CD8-positive, alpha-beta memory T cell (primary cell): ENCODE measurements around the gene AXDND1. TPM values are rescaled to one million over a fixed set of nuclear protein-coding genes. Genes with fewer than 3 reads are reported as not detected.

Source experiments
- CTCF ChIA-PET: fragments of 350-600 bp; sonication (Branson Sonifier 250); formaldehyde crosslinking; loops from one replicate; lab custom pipeline; 2021; ENCODE audit warnings: antibody characterized with exemption; lab: Charles Lee
- POLR2A ChIA-PET: fragments of 350-600 bp; sonication (Branson Sonifier 250); formaldehyde crosslinking; loops from one replicate; lab custom pipeline; 2021; ENCODE audit warnings: antibody characterized with exemption; lab: Charles Lee
- DNase-seq, 5 donors: peaks; one replicate each; pipeline versions ENCODE4 v3.0.0 to v3.0.0-alpha.2; 2020 to 2022; ENCODE audit warnings: mixed read lengths in 1 of 5
- H3K27ac ChIP-seq: one replicate; pipeline ENCODE4 v1.7.0; 2013; ENCODE audit warnings: low read depth, mild to moderate bottlenecking, low read length, moderate library complexity
- H3K27me3 ChIP-seq: 2 replicates; pipeline ENCODE4 v1.7.0; 2013; ENCODE audit warnings: low read length, mild to moderate bottlenecking; ENCODE audit not compliant: insufficient read depth, poor library complexity, severe bottlenecking
- H3K36me3 ChIP-seq: 2 replicates; pipeline ENCODE4 v1.7.0; 2013; ENCODE audit warnings: mild to moderate bottlenecking, low read length, moderate library complexity; ENCODE audit not compliant: insufficient read depth
- H3K4me1 ChIP-seq: 2 replicates; pipeline ENCODE4 v1.7.0; 2013; ENCODE audit warnings: mild to moderate bottlenecking, low read length, moderate library complexity; ENCODE audit not compliant: insufficient read depth
- H3K4me3 ChIP-seq: 2 replicates; pipeline ENCODE4 v1.7.0; 2013; ENCODE audit warnings: mild to moderate bottlenecking, low read length
- H3K9me3 ChIP-seq: 2 replicates; pipeline ENCODE4 v1.7.0; 2013; ENCODE audit warnings: mild to moderate bottlenecking, low read length
- H3K27ac Mint-ChIP-seq, 8 donors: one replicate each; pipeline ENCODE4 v1.8.0; 2020 to 2021; ENCODE audit warnings: mixed read lengths in 8 of 8, mild to moderate bottlenecking in 6 of 8, inconsistent platforms in 3 of 8, moderate library complexity in 3 of 8
- H3K27me3 Mint-ChIP-seq, 2 donors: one replicate each; pipeline ENCODE4 v1.8.0; 2020 to 2021; ENCODE audit warnings: mixed read lengths in 2 of 2, mild to moderate bottlenecking in 1 of 2, moderate library complexity in 1 of 2
- H3K36me3 Mint-ChIP-seq, 3 donors: one replicate each; pipeline ENCODE4 v1.8.0; 2020 to 2021; ENCODE audit warnings: mixed read lengths in 3 of 3, inconsistent platforms in 1 of 3, mild to moderate bottlenecking in 1 of 3
- H3K4me1 Mint-ChIP-seq, 3 donors: one replicate each; pipeline ENCODE4 v1.8.0; 2020 to 2021; ENCODE audit warnings: mixed read lengths in 3 of 3, inconsistent platforms in 1 of 3, mild to moderate bottlenecking in 1 of 3
- H3K4me3 Mint-ChIP-seq, 7 donors: one replicate each; pipeline ENCODE4 v1.8.0; 2020 to 2021; ENCODE audit warnings: mixed read lengths in 7 of 7, mild to moderate bottlenecking in 6 of 7, moderate library complexity in 4 of 7, inconsistent platforms in 2 of 7
- H3K9me3 Mint-ChIP-seq, 5 donors: one replicate each; pipeline ENCODE4 v1.8.0; 2020 to 2022; ENCODE audit warnings: mixed read lengths in 5 of 5, mild to moderate bottlenecking in 3 of 5, moderate library complexity in 2 of 5, inconsistent platforms in 1 of 5
- polyA plus RNA-seq: library from polyadenylated mRNA; unstranded; fragments of 300-500 nt; fragmentation: Illumina TruSeq; gene quantifications from one replicate; pipeline ENCODE4 v1.2.3, GENCODE V29; 2021
- total RNA-seq, 2 experiments: library from RNA; stranded (reverse); gene quantifications; one replicate each; pipeline ENCODE4 v1.2.3, GENCODE V29; 2021

The AXDND1 gene
- total and polyA plus RNA-seq, 3 experiments from 2014 or later: 0.58 TPM; not detected in 2

DNA sequence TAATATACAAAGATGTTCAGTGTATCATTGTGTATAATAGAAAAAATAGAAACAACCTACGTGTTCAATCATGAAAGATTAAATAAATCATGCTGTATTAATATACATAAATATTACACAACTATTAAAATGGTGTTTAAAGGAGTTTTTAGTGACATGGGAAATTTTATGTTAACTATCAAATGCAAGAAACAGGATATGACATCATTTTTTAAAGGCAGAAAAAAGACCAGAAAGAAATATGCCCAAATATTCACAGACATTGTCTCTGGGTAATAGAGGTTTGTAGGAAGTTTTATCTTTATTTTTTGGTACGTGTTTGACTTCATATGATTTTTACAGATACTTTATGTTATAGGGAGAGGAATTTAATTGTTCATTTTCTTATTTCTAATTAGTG lies 176.0 kb downstream of the AXDND1 start:
- CTCF ChIA-PET: no interaction called here
- Mint-ChIP-seq H3K4me3 (no peak overlapping the region), H3K36me3 (no peaks in the 10 kb centered on the region), H3K9me3 (peaks cover 0 to 10% (median 2%) of the 10 kb centered on the region in 5 donors), H3K27me3 (peaks cover 0 to 6% of the 10 kb centered on the region in 2 donors), H3K27ac (no peak overlapping the region), H3K4me1 (no peaks in the 10 kb centered on the region)
- Histone ChIP-seq H3K9me3 (no peaks in the 10 kb centered on the region), H3K4me3 (no peak overlapping the region), H3K27ac (no peak overlapping the region), H3K36me3 (no peaks in the 10 kb centered on the region), H3K27me3 (no peaks in the 10 kb centered on the region), H3K4me1 (no peaks in the 10 kb centered on the region)
- POLR2A ChIA-PET: no interaction called here
- DNase-seq: no peak

GRCh38 chr1:179545321-179545720 lies 179.6 kb downstream of the AXDND1 start:
- Histone ChIP-seq H3K9me3 (no peaks in the 10 kb centered on the region), H3K4me3 (no peak overlapping the region), H3K27ac (no peak overlapping the region), H3K4me1 (no peaks in the 10 kb centered on the region), H3K27me3 (no peaks in the 10 kb centered on the region), H3K36me3 (no peaks in the 10 kb centered on the region)
- DNase-seq: no peak
- H3K27me3 Mint-ChIP-seq: peaks cover 5 to 6% of the 10 kb centered on the region in 2 donors
- H3K27ac Mint-ChIP-seq: no peak overlapping the region
- CTCF ChIA-PET: no interaction called here
- H3K4me3 Mint-ChIP-seq: no peak overlapping the region
- no peaks in the 10 kb centered on the region for H3K9me3 Mint-ChIP-seq
- POLR2A ChIA-PET: no interaction called here
- H3K4me1 Mint-ChIP-seq: no peaks in the 10 kb centered on the region
- H3K36me3 Mint-ChIP-seq: no peaks in the 10 kb centered on the region

DNA sequence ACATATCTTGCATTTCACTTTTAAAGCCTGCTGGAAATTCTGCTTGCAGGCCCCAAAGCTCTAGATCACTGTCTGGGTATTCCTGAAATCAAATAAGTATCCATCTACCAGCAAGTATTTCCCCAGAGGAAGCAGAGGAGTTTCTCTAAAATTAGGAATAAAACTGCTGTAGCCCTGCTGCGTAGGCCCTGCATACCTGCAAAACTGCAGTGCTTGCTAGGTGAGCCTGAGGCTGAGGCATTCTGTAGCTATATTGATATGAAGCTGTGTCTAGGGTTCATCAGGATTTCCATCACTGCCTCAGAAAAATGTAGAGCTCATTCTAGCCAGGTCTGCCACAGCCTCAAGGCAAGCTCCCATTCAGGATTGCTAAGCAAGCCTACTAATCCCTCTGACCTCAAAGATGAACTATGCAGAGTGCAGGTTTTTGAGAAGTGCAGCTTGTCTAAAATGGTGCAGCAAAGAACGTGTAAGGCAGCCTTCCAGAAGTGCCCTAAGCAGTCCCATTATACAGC lies 181.3 kb downstream of the AXDND1 start:
- H3K4me3 ChIP-seq: no peak overlapping the region
- CTCF ChIA-PET: no interaction called here
- H3K9me3 Mint-ChIP-seq: no peaks in the 10 kb centered on the region

GRCh38 chr1:179548666-179549367 lies 183.0 kb downstream of the AXDND1 start:
- H3K4me1 Mint-ChIP-seq: no peaks in the 10 kb centered on the region

More for the DNA sequence above, 181.3 kb downstream of the AXDND1 start:
- POLR2A ChIA-PET: no interaction called here
- H3K36me3 ChIP-seq: no peaks in the 10 kb centered on the region
- DNase-seq: no peak
- no peaks in the 10 kb centered on the region for H3K27me3 ChIP-seq
- H3K9me3 ChIP-seq: no peaks in the 10 kb centered on the region
- Mint-ChIP-seq H3K36me3 (no peaks in the 10 kb centered on the region), H3K4me3 (no peak overlapping the region), H3K27ac (no peak overlapping the region), H3K4me1 (no peaks in the 10 kb centered on the region), H3K27me3 (peaks cover 2 to 5% of the 10 kb centered on the region in 2 donors)
- H3K27ac ChIP-seq: no peak overlapping the region
- H3K4me1 ChIP-seq: no peaks in the 10 kb centered on the region

GRCh38 chr1:179549368-179549700 lies 183.6 kb downstream of the AXDND1 start:
- H3K27ac ChIP-seq: no peak overlapping the region
- H3K4me3 ChIP-seq: no peak overlapping the region
- no peaks in the 10 kb centered on the region for H3K4me1 ChIP-seq
- Mint-ChIP-seq H3K9me3 (no peaks in the 10 kb centered on the region), H3K27me3 (peaks cover 0 to 5% of the 10 kb centered on the region in 2 donors), H3K4me3 (no peak overlapping the region), H3K27ac (no peak overlapping the region), H3K4me1 (no peaks in the 10 kb centered on the region), H3K36me3 (no peaks in the 10 kb centered on the region)
- ChIA-PET CTCF (no interaction called here), POLR2A (no interaction called here)
- DNase-seq: no peak
- no peaks in the 10 kb centered on the region for H3K27me3 ChIP-seq
- H3K9me3 ChIP-seq: no peaks in the 10 kb centered on the region
- no peaks in the 10 kb centered on the region for H3K36me3 ChIP-seq

More at GRCh38 chr1:179548666-179549367, 183.0 kb downstream of the AXDND1 start:
- Mint-ChIP-seq H3K36me3 (no peaks in the 10 kb centered on the region), H3K27ac (no peak overlapping the region), H3K4me3 (no peak overlapping the region), H3K9me3 (no peaks in the 10 kb centered on the region), H3K27me3 (peaks cover 0 to 5% of the 10 kb centered on the region in 2 donors)
- Histone ChIP-seq H3K27me3 (no peaks in the 10 kb centered on the region), H3K27ac (no peak overlapping the region), H3K4me1 (no peaks in the 10 kb centered on the region), H3K36me3 (no peaks in the 10 kb centered on the region), H3K9me3 (no peaks in the 10 kb centered on the region), H3K4me3 (no peak overlapping the region)
- POLR2A ChIA-PET: no interaction called here
- no peak for DNase-seq
- CTCF ChIA-PET: no interaction called here

DNA sequence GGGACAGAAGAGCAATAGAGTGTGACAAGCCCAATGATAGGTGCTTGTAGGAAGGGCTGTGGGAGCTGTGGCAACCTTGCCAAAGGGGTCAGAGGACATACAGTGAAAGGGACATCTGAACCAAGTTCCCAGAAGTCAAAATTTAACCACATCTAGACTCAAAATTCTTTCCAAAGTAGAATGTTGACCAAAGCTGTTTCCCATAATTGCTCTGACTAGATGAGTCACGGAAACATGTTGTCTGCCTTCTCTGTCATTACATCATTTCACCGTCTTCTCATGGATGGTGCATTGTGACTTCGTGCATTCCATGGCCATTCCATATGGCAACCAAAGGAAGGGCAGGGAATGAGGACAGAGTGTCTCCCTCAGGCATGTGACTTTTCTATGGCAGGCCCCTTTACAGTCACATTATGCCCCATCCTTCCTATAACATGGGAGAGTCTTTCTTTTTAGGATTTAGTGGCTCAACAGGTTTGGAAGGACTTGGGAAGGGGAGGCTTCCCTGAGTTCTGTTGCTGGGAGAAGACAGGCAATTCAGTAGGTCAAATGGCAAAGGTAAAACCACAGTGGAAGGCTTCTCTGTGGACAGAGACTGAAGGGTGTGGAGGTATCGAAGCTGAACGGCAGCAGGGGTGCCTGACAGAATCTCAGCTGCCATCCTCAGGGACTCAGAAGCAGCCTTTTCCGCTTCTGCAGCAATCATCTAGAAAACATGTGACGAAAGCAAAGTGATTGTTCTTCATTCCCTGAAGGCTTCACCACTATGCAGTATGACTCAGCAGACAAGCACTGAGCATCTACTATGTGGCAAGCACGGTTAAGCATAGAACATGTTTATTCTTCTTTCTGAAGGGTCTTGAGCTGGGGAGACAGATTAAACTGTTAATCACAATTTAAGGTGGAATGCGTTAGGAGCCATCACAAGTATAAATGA lies 185.2 kb downstream of the AXDND1 start:
- Mint-ChIP-seq H3K4me3 (no peak overlapping the region), H3K27me3 (peaks cover 0 to 5% of the 10 kb centered on the region in 2 donors), H3K27ac (no peak overlapping the region), H3K36me3 (no peaks in the 10 kb centered on the region), H3K4me1 (no peaks in the 10 kb centered on the region), H3K9me3 (peaks cover 0 to 3% (median 0%) of the 10 kb centered on the region in 5 donors)
- H3K36me3 ChIP-seq: no peaks in the 10 kb centered on the region
- no peak for DNase-seq
- H3K27me3 ChIP-seq: no peaks in the 10 kb centered on the region
- H3K4me1 ChIP-seq: no peaks in the 10 kb centered on the region
- no peaks in the 10 kb centered on the region for H3K9me3 ChIP-seq
- CTCF ChIA-PET: no interaction called here
- no peak overlapping the region for H3K27ac ChIP-seq
- POLR2A ChIA-PET: no interaction called here
- no peak overlapping the region for H3K4me3 ChIP-seq

- no peaks in the 10 kb centered on the region for H3K27me3 Mint-ChIP-seq
- POLR2A ChIA-PET: no interaction called here
- H3K4me3 Mint-ChIP-seq: no peak overlapping the region
- Histone ChIP-seq H3K4me3 (no peak overlapping the region), H3K36me3 (no peaks in the 10 kb centered on the region), H3K27ac (no peak overlapping the region), H3K27me3 (no peaks in the 10 kb centered on the region), H3K9me3 (no peaks in the 10 kb centered on the region), H3K4me1 (no peaks in the 10 kb centered on the region)
- H3K27ac Mint-ChIP-seq: no peak overlapping the region
- no peak for DNase-seq
- H3K4me1 Mint-ChIP-seq: no peaks in the 10 kb centered on the region
- CTCF ChIA-PET: no interaction called here
- H3K9me3 Mint-ChIP-seq: peaks cover 0 to 5% (median 0%) of the 10 kb centered on the region in 5 donors
- H3K36me3 Mint-ChIP-seq: no peaks in the 10 kb centered on the region
Observed at GRCh38 chr1:179554427-179554826, 188.7 kb downstream of the AXDND1 start.

GRCh38 chr1:179558078-179558477 lies 192.3 kb downstream of the AXDND1 start:
- Mint-ChIP-seq H3K27ac (no peak overlapping the region), H3K36me3 (no peaks in the 10 kb centered on the region), H3K4me1 (no peaks in the 10 kb centered on the region), H3K4me3 (no peak overlapping the region), H3K27me3 (peaks cover 0 to 2% of the 10 kb centered on the region in 2 donors), H3K9me3 (peaks cover 0 to 5% (median 0%) of the 10 kb centered on the region in 5 donors)
- Histone ChIP-seq H3K27ac (no peak overlapping the region), H3K27me3 (no peaks in the 10 kb centered on the region), H3K4me1 (no peaks in the 10 kb centered on the region), H3K36me3 (no peaks in the 10 kb centered on the region), H3K9me3 (no peaks in the 10 kb centered on the region), H3K4me3 (no peak overlapping the region)
- ChIA-PET CTCF (no interaction called here), POLR2A (no interaction called here)
- DNase-seq: no peak
